Pulmonary artery endothelial cell (primary cell): ENCODE data around the gene RAB40C. TPM values are rescaled to one million over a fixed set of nuclear protein-coding genes. Genes with fewer than 3 reads are reported as not detected.

Experiments used
- DNase-seq: peaks from one replicate; pipeline ENCODE4 v3.0.0-alpha.2; 2011; ENCODE audit warnings: low read depth, low spot score
- total RNA-seq: library from RNA; depleted of rRNA; stranded (reverse); fragments of >200 nt; gene quantifications from 2 replicates; pipeline ENCODE4 v1.2.3, GENCODE V29; 2014

RAB40C gene
- total RNA-seq, 1 donor from 2014 or later = 11.9 TPM

DNA sequence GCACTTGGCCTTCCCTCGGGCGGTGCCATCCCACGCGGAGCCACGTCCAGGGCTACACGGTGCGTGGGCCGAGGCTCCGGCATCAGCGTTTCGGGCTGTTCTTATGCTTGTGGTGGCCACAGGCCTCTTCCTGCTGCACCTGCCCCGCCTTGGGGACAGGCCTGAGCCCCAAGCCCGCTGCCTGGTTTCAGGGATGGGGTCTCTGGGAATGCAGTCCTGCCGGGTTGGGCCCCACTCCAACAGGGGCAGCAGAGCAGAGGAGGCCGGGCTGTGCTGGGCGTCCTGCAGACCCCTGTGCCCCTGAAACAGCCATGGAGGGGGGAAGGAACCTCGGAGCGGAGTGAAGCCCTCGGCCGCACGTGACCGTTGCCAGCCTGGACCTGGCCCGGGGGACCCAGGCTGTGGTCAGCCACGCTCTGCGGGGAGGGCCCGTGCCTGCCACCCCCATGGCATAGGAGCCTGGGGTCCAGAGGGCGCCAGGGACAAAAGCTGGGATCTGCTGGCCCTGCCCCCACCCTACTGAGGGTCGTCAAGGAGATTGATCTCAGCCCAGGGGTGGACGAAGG, 40.5 kb downstream of the RAB40C start:
- no peak for DNase-seq

DNA sequence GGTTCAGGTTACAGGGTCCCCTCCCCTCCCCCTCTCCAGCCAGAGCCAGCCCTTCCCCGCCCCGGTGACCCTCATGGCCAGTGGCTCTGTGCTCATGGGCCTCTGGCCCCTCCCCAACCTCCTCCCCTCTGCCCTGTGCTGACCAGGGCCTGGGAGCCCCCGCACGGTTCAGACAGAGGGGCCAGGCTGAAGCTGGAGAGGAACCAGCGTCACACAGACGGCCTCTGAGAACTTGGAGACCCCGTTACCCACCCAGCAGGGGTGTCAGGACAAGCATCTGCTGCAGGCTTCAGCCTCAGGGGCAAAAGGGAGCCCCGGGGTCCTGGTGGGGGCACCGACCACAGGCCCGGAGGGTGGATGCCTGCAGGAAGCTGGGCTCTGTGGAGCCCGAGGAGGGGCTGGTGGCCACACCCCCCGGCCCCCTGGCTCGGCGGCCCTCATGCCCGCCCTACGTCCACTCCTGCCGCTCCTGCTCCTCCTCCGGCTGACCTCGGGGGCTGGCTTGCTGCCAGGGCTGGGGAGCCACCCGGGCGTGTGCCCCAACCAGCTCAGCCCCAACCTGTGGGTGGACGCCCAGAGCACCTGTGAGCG, 41.0 kb downstream of the RAB40C start, which contains the start of gene WFIKKN1:
WFIKKN1 (plus strand) TSS at position 171 of the 591 bp plus-strand sequence; CDS start at position 440, 269 bp downstream.
- no peak for DNase-seq

DNA sequence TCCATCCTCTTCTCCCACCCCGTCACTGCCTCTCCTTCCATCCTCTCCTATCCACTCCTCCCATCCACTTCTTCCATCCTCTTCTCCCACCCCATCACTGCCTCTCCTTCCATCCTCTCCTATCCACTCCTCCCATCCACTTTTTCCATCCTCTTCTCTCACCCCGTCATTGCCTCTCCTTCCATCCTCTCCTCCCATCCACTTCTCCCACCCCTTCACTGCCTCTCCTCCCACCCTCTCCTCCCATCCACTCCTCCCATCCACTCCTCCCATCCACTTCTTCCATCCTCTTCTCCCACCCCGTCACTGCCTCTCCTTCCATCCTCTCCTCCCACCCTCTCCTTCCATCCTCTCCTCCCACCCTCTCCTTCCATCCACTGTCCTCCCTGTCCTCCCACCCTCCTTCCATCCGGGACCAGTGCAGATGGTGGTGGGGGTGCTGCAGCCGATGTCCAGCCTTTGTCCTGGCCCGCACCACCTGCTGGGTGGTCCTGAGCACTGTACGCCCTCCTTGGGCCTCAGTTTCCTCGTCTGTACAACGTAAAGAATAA, 42.0 kb downstream of the RAB40C start:
- DNase-seq = no peak

DNA sequence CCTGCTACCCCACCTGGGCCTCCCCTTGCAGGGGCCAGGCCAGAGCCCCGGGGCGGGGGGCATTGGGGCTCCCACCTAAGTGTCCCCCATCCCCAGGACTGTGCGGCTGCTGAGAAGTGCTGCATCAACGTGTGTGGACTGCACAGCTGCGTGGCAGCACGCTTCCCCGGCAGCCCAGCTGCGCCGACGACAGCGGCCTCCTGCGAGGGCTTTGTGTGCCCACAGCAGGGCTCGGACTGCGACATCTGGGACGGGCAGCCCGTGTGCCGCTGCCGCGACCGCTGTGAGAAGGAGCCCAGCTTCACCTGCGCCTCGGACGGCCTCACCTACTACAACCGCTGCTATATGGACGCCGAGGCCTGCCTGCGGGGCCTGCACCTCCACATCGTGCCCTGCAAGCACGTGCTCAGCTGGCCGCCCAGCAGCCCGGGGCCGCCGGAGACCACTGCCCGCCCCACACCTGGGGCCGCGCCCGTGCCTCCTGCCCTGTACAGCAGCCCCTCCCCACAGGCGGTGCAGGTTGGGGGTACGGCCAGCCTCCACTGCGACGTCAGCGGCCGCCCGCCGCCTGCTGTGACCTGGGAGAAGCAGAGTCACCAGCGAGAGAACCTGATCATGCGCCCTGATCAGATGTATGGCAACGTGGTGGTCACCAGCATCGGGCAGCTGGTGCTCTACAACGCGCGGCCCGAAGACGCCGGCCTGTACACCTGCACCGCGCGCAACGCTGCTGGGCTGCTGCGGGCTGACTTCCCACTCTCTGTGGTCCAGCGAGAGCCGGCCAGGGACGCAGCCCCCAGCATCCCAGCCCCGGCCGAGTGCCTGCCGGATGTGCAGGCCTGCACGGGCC, 42.8 kb downstream of the RAB40C start:
- no peak for DNase-seq

DNA sequence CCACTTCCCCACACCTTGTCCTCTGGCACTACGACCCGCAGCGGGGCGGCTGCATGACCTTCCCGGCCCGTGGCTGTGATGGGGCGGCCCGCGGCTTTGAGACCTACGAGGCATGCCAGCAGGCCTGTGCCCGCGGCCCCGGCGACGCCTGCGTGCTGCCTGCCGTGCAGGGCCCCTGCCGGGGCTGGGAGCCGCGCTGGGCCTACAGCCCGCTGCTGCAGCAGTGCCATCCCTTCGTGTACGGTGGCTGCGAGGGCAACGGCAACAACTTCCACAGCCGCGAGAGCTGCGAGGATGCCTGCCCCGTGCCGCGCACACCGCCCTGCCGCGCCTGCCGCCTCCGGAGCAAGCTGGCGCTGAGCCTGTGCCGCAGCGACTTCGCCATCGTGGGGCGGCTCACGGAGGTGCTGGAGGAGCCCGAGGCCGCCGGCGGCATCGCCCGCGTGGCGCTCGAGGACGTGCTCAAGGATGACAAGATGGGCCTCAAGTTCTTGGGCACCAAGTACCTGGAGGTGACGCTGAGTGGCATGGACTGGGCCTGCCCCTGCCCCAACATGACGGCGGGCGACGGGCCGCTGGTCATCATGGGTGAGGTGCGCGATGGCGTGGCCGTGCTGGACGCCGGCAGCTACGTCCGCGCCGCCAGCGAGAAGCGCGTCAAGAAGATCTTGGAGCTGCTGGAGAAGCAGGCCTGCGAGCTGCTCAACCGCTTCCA, 43.6 kb downstream of the RAB40C start:
- DNase-seq = no peak

DNA sequence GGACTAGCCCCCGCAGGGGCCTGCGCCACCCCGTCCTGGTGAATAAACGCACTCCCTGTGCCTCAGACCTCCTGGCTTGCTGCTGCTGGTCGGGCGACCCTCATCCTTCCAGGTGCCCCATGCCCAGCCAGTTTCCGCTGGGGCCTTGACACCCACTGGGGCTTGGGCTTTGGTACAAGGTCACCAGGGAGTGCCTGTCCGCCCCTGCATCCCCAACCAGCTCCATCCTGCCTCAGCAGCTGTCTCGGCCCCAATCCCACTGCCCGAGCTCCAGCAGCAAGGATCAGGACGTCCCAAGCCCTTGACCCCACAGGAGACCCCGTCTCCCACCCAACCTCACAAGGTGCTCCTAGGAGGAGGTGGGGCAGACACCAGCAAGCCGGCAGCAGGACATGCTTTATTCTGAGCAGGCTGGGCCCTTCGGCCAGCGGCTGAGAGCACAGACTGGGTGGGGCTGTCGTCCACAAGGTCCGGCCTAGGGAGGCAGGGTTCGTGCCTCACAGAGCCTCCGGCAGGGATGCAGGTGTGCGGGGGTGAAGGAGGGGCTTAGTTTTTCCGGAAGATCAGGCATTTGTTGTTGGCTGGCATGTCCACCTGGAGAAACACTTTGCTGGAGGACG, 44.3 kb downstream of the RAB40C start:
- DNase-seq = no peak

DNA sequence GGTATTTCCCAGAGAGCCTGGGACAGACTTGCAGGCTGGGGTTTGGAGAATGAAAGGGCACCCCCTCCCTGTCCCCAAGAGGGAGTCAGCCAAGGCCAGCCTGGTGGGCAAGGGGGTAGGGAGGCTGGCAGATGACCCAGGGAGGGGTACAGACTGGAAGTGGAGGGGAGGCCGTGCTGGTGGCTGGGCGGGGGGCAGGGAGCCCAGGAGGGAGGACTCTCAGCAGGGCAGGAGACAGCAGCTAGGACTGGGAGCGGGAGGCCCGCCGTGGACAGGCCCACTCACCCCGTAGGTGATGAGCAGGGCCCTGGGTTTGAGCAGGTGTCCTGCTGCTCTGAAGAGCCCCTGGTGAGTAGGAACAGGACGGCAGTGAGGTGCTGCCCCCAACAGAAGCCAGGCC, 45.1 kb downstream of the RAB40C start:
- no peak for DNase-seq

DNA sequence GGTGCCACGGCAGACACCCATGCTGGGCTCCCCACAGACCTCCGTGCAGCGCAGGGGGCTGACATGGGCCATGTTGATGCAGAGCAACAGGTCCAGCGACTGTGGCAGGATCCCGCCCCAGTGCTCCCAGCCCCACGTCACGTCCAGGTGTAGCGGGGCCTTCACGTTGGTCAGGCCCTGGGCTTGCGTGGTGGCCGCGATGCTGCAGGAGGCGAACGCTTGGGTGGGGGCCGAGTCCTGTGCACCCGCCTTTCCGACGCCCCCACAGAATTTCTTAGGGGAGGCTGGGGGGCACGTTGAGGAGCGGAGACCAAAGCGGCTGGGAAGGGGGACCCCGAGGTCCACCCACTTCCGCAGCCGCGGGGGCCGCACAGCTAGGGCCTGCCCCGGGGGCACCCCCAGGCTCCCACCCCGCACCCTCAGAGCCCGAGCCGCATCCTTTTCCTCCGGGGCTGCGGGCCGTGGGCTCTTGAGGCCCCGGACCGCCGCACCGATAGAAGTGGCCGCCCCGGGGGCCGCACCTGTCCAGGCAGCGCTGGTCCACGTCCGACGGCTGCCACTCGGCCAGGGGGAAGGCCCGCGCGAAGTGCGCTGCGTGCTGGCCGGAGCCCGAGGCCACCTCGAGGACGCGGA, 45.8 kb downstream of the RAB40C start:
- DNase-seq = no peak

DNA sequence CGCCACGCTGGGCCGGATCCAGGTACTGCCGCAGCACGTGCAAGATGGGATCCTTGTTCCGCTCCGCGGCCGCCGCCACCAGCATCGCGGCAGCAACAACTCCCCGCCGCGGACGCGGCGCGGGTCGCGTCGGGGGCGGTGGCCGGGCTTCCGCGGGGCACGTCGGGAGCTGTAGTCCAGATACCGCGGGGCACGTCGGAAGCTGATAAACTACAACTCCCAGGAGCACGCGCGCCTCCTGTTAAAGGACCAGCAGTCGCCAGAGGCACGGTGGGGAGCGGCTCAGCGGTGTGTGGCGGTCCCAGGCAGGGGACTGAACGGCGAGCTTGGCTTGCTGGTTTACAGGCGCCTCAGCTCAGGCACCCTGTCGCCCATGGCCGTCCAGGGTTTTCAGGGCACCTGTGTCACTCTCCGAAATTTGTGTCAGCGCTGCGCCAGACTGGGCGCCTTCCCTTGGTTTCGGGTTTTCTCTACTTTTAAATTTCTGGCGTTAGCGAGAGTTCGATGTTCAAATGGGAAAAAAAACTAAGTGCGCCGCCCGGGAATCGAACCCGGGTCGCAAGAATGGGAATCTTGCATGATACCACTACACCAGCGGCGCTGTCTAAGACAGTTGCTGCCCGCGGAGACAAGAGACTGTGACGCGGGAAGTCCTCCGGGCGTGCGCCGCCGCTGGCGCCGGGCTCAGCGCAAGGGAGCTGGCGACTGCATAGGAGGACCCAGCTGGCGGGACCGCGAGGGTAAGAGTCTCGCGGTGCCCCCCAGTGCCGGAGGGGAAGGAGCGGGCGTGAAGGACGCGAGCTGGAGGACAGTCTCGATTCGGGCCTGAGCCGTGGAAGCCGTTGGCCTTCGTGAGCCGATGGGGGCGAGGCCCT, 46.6 kb downstream of the RAB40C start, which contains the start of gene METTL26:
METTL26 (minus strand) TSS at position 100 of the 875 bp plus-strand sequence; CDS start at position 85, 15 bp downstream.
- peak; percentile 88 for DNase-seq

DNA sequence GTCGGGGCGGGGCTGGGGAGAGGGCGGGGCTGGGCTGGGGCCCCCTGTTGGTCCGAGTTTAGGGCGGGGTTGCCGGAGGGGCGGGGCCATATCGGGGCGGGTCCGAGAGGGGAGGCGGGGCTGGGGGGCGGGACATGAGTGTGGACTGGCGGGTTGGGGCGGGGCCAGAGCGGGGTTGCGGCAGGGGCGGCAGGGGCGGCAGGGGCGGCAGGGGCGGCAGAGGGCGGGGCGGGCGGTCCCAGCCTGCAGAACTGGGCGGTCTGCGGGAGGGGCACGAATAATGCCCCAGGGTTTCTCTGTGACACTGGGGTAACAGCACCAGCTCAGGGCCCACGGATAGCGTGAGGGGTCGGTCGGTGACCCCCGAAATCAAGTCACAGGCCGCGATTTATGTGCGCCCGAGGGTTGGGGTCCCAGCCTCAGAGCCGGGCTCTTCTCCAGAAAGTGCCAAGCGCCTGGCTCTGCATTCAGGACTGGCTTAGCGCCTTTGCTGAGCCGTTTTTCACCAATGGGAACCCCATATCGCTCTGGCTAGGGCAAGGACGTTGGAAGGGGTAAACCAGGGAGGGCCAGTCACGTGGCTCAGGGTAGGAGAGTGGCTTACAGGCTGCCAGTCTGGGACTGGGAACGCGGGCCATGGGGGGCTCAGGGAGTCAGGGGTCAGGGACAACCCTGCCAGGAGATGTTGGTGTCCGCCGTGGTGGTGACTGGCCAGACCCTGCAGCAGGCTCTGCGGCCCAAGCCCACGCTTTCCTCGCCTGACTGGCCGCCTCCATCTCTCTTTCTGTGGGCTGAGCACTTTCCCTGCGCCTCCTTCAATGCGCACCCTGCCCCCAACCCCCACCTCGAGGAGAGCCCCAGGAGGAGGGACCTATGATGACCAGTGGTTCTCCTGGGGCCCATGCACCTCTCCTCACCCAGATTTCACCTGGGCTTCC, 47.5 kb downstream of the RAB40C start:
- DNase-seq = peak; percentile 59

DNA sequence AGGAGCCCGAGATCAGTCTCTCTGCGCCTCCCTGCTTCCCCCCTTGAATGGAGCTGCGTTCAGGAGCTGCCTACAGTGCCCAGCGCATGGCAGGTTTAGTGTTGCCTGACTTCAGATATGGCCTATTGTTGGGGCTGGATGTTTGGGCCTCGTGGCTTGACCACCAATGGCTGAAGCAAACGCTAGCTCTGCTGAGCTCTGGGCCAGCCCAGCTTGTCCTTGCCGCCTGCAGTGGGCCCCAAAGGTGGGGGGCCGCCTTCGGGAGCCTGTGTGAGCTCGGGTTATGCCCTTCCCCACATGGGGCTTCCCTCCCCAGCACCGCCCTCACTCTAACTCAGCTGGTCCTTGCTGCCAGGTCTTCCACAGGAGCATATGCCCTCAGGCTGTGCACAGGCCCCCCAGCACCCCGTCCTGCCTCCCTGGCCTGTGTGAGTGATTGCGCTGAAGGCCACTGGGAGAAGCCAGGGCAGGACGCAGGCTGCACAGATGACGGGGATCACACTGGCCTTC, 48.2 kb downstream of the RAB40C start:
- no peak for DNase-seq

DNA sequence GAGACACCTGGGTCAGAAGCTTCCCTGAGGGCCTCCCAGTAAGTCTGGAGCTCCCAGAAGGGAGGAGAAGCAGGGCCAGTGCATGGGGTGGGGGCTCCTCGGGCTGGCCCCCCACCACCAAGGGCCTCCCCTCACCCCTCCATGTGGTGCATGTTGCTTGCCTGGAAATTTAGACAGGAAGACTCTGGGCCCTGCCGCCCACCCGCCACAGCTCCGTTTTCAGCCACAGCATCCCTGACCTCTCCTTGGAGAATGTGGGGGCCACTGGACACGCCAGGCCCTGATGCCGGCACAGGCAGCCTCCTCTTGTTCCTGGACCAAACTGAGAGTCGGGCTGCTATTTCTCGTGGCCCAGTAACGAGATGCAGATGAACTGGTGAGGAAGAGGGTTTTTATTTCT, 49.0 kb downstream of the RAB40C start:
- DNase-seq = no peak

DNA sequence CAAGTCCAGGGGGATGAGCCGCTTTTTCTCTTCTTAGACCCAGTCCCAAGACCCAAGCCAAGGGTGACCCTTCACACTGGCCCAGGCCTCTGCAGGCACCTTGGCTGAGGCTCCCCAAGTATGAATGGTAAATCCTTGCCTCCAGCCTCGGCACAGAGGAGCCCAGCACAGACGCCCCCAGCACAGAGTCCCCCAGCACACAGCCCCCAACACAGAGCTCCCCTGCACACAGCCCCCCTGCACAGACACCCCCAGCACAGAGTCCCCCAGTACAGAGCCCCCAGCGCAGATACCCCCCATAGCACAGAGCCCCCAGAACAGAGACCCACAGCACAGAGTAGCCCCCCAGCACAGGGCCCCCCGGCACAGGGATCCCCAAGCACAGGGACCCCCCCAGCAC, 50.7 kb downstream of the RAB40C start:
- no peak for DNase-seq

DNA sequence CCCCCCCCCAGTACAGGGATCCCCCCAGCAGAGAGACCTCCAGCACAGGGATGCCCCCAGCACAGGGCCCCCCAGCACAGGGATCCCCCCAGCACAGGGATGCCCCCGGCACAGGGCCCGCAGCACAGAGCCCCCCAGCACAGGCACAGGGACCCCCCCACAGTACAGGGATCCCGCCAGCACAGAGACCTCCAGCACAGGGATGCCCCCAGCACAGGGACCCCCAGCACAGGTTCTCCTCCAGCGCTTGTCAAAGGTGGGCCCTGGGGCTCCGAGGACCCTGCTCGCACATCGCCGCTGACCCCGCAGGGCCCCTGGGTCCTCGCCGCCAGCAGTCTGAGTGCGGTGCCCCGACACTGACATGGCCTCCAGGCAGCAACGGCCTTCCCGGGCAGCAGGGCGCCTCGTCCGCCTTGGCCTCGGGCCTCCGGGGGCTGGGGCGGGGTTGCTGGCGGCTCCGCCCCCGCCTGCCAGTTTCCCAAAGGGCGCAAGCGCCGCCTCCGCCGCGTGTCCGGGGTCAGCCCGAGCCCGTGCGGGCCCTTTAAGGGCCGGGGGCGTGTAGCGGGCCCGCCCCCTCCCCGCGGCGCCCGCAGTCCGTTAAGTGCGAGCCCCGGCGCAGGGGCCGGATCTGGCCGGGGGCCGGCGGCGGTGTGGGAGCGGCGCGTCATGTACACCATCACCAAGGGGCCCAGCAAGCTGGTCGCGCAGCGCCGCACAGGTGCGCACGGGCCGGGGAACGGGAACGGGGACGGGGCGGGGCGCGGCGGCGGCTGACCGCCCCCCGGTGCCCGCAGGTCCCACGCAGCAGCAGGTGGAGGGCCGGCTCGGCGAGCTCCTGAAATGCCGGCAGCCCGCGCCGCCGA, 51.7 kb downstream of the RAB40C start, which contains the start of gene MCRIP2:
MCRIP2 (plus strand) TSS at position 503 of the 863 bp plus-strand sequence; CDS start at position 667, 164 bp downstream.
- no peak for DNase-seq

DNA sequence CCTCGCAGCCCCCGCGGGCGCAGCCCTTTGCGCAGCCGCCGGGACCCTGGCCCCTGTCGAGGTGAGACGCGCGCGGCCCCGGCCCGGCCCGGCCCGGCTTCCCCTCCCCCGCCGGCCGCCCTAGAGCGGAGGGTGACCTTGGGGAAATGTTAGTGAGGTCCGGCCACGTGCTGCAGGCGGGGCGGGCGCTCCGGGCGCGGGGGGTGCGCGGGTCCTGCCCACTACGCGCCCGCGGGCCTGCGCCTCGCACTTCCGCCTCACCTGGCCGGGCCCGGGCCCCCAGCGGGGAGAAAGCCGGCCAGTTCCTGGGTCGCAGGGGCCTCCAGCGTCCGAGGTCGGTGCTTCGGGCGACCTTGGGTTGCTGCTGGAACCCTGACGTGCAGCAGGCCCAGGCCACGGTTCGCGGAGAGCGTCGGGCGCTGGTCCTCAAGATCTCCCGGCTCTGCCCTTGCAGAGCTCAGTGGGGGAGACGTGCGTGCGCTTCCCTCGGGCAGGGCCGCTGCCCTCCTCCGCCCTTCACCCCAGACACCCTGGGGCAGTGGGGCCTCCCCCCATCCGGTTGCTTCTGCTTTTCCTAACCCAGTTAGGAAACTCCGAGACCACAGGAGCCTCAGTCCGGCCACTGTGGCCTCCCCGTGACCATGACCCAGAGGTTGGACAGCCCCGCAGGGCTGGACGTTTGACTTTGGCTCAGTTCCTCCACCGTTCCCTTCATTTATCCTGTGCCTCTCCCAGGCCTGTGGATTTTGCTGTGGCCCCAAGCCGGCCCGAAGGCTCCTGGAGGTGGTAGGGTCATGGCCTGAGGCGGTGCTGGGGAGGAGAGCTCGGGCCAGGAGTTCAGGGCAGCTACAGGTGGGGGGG, 52.6 kb downstream of the RAB40C start:
- DNase-seq = no peak

DNA sequence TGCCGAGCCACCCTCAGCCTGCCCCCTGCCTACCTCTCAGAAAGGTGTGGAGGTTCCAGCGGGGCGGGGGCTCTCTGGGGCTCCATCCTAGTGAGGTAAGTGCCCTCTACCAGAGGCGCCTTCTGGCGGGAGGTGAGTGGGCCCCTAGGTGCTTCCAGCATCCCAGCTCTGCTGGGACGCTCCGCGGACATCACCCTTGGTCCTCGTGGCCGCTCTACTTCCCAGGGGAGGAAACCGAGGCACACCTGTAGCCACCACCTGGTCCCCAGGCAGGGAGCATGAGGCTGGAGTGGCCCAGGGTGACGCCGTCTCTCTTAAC, 53.1 kb downstream of the RAB40C start:
- DNase-seq = no peak
